Testis (tissue), 3 donors: ENCODE data around the gene TMEM86A. TPM values are rescaled to one million over a fixed set of nuclear protein-coding genes. Genes with fewer than 3 reads are reported as not detected.

Experiments
- DNase-seq: peaks from one replicate; pipeline ENCODE4 v3.0.0-alpha.2; 2019
- H3K27ac ChIP-seq, 2 donors: fragments of 200-600 bp; sonication (generic); one replicate each; pipeline ENCODE4 v1.5.1; 2019
- H3K27me3 ChIP-seq: fragments of 200-600 bp; sonication (generic); one replicate; pipeline ENCODE4 v1.5.1; 2019
- H3K36me3 ChIP-seq: fragments of 200-600 bp; sonication (generic); one replicate; pipeline ENCODE4 v1.5.1; 2017; ENCODE audit warnings: low read depth; ENCODE audit errors: missing control alignments
- H3K4me1 ChIP-seq: fragments of 200-600 bp; sonication (generic); one replicate; pipeline ENCODE4 v1.5.1; 2019
- H3K4me3 ChIP-seq, 2 donors: fragments of 200-600 bp; sonication (generic); one replicate each; pipeline ENCODE4 v1.5.1; 2017 to 2019
- H3K9me3 ChIP-seq: fragments of 200-600 bp; sonication (generic); one replicate; pipeline ENCODE4 v1.5.1; 2017
- POLR2A ChIP-seq: fragments of 450-650 bp; IDR thresholded peaks from one replicate; pipeline ENCODE4 v1.6.1; 2017; ENCODE audit warnings: antibody characterized with exemption, mild to moderate bottlenecking, moderate library complexity
- WGBS, 2 donors: methylation state at CpG; one replicate each; pipeline ENCODE4 v1.1.5; 2018; 5-methylcytosine and 5-hydroxymethylcytosine counted together
- intact Hi-C: fragments of 100-400 bp; cut with DNase I; formaldehyde crosslinking; loops from one replicate; pipeline ENCODE4 v1.15.1; 2023; ENCODE audit warnings: low total_unique reads
- polyA plus RNA-seq: library from polyadenylated mRNA; stranded (reverse); fragments of 350-450 nt; fragmentation: Illumina TruSeq; extraction: RNeasy Lipid Tissue Mini Kit (QIAGEN cat#74804); gene quantifications from one replicate; pipeline ENCODE4 v1.2.3, GENCODE V29; 2014; ENCODE audit warnings: low read depth, low replicate concordance; ENCODE audit not compliant: insufficient read depth
- total RNA-seq, 2 donors: library from RNA; depleted of rRNA; stranded (reverse); fragments of >200 nt; gene quantifications; one replicate each; pipeline ENCODE4 v1.2.3, GENCODE V29; 2016
- TF ChIP-seq, protein P1 (sequence below), 3 experiments: fragments of 450-650 bp in 2 of 3; fragments of 200-600 bp in 1 of 3; sonication (generic) in 1 of 3; IDR thresholded peaks; one replicate each; pipeline ENCODE4 v1.5.1; 2016 to 2019; ENCODE audit warnings: antibody characterized with exemption in 3 of 3, mild to moderate bottlenecking in 2 of 3, moderate library complexity in 1 of 3

TMEM86A gene
- total and polyA plus RNA-seq, 3 donors from 2014 or later, result 5.8 to 8.3 (median 6.1) TPM

DNA sequence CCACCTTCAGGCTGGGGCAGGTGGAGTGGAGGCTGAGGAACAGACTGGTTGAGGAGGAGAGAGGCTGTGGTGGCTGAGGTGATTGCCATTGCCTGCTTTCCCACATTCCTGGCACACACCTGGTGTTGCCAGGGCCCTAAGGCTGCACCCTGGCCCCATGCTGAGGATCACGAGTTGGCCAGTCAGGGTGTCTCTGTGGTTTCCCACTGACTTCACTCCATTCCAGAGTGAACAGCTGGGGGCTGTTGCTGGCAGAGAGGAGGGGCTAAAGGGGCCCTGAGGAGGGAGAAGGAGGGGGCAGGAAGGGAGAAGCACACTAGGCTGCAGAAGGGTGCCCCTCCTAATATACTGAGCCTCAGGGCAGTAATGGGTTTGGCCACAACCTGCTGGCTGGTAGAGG, 1.8 kb downstream of the TMEM86A start:
- Histone ChIP-seq H3K4me1 (peaks cover 21% of the 10 kb centered on the region), H3K4me3 (no peak overlapping the region), H3K9me3 (no peaks in the 10 kb centered on the region), H3K27ac (no peak overlapping the region), H3K27me3 (no peaks in the 10 kb centered on the region), H3K36me3 (no peaks in the 10 kb centered on the region)
- DNase-seq, result no peak
- WGBS, 2 donors, result 71 to 75% methylated on average over 1 of the region's 1 CpG
- intact Hi-C loops, result no loop called here
- TF ChIP-seq POLR2A, result no peak
- TF ChIP-seq, protein P1, sequence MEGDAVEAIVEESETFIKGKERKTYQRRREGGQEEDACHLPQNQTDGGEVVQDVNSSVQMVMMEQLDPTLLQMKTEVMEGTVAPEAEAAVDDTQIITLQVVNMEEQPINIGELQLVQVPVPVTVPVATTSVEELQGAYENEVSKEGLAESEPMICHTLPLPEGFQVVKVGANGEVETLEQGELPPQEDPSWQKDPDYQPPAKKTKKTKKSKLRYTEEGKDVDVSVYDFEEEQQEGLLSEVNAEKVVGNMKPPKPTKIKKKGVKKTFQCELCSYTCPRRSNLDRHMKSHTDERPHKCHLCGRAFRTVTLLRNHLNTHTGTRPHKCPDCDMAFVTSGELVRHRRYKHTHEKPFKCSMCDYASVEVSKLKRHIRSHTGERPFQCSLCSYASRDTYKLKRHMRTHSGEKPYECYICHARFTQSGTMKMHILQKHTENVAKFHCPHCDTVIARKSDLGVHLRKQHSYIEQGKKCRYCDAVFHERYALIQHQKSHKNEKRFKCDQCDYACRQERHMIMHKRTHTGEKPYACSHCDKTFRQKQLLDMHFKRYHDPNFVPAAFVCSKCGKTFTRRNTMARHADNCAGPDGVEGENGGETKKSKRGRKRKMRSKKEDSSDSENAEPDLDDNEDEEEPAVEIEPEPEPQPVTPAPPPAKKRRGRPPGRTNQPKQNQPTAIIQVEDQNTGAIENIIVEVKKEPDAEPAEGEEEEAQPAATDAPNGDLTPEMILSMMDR (IDR thresholded peaks at IDR 0.05), result no peak

DNA sequence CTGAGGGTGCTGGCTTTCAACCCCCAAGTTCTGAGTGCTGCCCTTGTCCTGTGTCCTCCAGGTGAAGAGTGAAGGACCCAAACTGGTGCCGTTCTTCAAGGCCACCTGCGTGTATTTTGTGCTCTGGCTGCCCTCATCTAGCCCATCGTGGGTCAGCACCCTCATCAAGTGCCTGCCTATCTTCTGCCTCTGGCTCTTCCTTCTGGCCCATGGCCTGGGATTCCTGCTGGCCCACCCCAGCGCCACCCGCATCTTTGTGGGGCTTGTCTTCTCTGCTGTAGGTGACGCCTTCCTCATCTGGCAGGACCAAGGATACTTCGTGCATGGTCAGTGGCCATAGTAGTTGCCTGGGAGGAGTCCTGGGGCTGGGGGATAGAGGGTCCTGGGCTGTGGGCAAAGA, 2.3 kb downstream of the TMEM86A start:
- no peaks in the 10 kb centered on the region for H3K36me3 ChIP-seq
- no peaks in the 10 kb centered on the region for H3K9me3 ChIP-seq
- H3K4me1 ChIP-seq, result peaks cover 24% of the 10 kb centered on the region
- TF ChIP-seq POLR2A, result no peak
- TF ChIP-seq, protein P1 (IDR thresholded peaks at IDR 0.05), result no peak
- DNase-seq, result no peak
- H3K27ac ChIP-seq, result no peak overlapping the region
- intact Hi-C loops, result no loop called here
- H3K4me3 ChIP-seq, result no peak overlapping the region
- H3K27me3 ChIP-seq, result no peaks in the 10 kb centered on the region
- 93 to 97% methylated on average over 7 of the region's 7 CpGs for WGBS, 2 donors

DNA sequence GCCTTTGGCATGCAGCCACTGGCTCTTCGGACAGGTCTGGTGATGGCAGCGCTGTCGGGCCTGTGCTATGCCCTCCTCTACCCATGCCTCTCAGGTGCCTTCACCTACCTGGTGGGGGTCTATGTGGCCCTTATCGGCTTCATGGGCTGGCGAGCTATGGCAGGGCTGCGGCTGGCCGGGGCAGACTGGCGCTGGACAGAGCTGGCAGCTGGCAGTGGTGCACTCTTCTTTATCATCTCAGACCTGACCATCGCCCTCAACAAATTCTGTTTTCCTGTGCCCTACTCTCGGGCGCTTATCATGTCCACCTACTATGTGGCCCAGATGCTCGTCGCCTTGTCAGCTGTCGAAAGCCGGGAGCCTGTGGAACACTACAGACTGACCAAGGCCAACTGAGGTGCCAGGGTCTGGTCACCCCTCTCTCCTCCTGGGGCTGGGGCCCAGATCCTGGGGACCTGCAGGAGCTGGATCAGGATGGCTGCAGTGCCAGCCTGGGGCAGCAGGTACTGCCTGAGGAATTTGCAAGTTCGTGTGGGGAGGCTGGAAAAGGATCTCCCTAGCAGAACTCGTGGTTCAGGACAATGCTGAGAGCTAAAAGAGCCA, 3.1 kb downstream of the TMEM86A start:
- no peaks in the 10 kb centered on the region for H3K9me3 ChIP-seq
- H3K36me3 ChIP-seq, result no peaks in the 10 kb centered on the region
- intact Hi-C loops, result no loop called here
- 92 to 94% methylated on average over 17 of the region's 17 CpGs for WGBS, 2 donors
- no peak for TF ChIP-seq POLR2A
- H3K27me3 ChIP-seq, result no peaks in the 10 kb centered on the region
- DNase-seq, result no peak
- H3K4me3 ChIP-seq, result no peak overlapping the region
- H3K4me1 ChIP-seq, result peaks cover 24% of the 10 kb centered on the region
- no peak overlapping the region for H3K27ac ChIP-seq

DNA sequence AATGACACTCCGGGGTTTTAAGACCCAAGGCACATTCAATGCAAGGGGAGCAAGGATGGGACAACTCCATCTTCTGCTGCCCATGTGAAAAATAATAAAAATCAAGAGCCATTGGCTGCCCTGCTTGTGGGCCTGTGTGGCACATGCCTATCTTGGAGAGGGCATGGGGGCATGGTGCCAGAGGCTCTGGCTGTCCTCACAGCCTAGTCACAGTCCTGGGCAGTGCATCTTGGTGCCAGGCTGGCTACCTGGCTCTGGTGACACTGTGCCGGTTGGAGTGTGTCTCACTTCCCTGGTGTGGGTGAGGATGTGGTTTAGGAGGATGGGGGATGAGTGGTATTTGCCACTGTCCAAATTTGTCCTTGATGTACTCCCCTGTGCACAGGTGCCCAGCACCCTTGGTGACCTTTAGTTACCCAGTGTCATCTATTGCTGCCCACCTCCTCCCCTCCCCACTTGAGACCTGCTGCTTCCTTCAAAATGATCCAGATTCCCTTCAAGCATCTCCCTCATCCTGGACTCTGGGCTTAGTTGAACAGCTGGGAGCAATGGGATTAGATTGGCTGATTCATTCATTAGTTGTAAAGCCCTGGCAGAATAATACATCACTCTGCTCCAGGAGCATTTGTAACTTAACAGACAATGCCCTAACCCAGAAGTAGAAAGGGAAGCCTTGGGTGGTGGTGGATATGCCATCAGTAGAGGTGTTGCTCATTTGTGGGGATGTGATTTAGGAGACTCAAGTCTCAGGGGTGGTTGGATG, 4.6 kb downstream of the TMEM86A start:
- 83 to 100% methylated on average over 1 to 2 of the region's 2 CpGs for WGBS, 2 donors
- no peak for DNase-seq
- Histone ChIP-seq H3K27me3 (no peaks in the 10 kb centered on the region), H3K4me1 (peaks cover 20% of the 10 kb centered on the region), H3K27ac (no peak overlapping the region), H3K9me3 (no peaks in the 10 kb centered on the region), H3K4me3 (no peak overlapping the region), H3K36me3 (no peaks in the 10 kb centered on the region)
- intact Hi-C loops, result no loop called here
- TF ChIP-seq POLR2A, result no peak
- TF ChIP-seq, protein P1 (IDR thresholded peaks at IDR 0.05), result no peak

DNA sequence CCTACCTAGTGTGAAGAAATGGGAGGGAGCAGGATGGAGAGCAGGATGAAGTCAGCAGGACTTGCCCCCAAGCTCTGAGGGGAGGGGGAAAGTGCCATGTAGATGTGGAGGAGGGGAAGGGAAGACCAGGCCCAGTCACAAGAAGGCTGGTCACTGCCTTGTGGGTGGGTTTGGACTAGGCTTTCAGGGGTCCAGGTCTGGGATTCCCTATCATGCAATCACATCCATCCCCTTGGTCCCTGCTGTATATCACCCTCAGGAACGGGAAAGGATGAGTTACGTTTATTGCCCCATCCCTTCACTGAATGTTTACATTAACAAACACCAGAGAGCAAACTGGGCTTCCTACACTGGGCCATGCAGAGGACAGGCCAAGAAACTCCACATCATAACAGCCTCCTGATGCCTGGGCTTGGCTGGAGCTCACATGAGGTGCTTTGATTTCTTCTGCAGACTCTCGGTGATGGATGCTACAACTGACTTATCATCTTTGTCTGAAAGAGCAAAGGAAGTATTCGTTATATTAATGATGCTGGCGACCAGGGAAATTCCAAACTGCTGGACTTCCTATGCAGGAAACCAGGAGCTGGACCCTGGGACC, 5.6 kb downstream of the TMEM86A start:
- no peaks in the 10 kb centered on the region for H3K9me3 ChIP-seq
- DNase-seq, result no peak
- no peak overlapping the region for H3K27ac ChIP-seq
- H3K4me1 ChIP-seq, result peaks cover 19% of the 10 kb centered on the region
- no peak overlapping the region for H3K4me3 ChIP-seq
- TF ChIP-seq, protein P1 (IDR thresholded peaks at IDR 0.05), result no peak
- TF ChIP-seq POLR2A, result no peak
- H3K36me3 ChIP-seq, result no peaks in the 10 kb centered on the region
- H3K27me3 ChIP-seq, result no peaks in the 10 kb centered on the region
- intact Hi-C loops, result no loop called here
- 84 to 86% methylated on average over 5 of the region's 5 CpGs for whole genome bisulfite sequencing, 2 donors
